GM12878 (cell line): ENCODE results near the gene ISL2. TPM values are rescaled to one million over a fixed set of nuclear protein-coding genes. Genes with fewer than 3 reads are reported as not detected.
A peak's percentile ranks its signal among the peaks of the same experiment; 100 is the strongest.

ENCODE experiments used
- E2F4 ChIP-seq: IDR thresholded peaks from 2 replicates; pipeline ENCODE4 v1.6.1; 2012; ENCODE audit warnings: low read depth, low read length, improper control_type of control experiment
- GATAD2B ChIP-seq: fragments of 450-650 bp; conservative IDR thresholded peaks from 2 replicates; pipeline ENCODE4 v1.6.1; 2017; ENCODE audit warnings: low read depth, mild to moderate bottlenecking, moderate library complexity
- IRF3 ChIP-seq: fragments of 450-650 bp; IDR thresholded peaks from 2 replicates; pipeline ENCODE4 v1.6.1; 2014; ENCODE audit warnings: mild to moderate bottlenecking
- IRF5 ChIP-seq: fragments of 450-650 bp; IDR thresholded peaks from 2 replicates; pipeline ENCODE4 v1.6.1; 2017; ENCODE audit warnings: borderline replicate concordance
- KAT2A ChIP-seq: conservative IDR thresholded peaks from 2 replicates; pipeline ENCODE4 v1.6.1; 2011; ENCODE audit warnings: low read depth, low read length; ENCODE audit not compliant: control insufficient read depth
- MYC ChIP-seq: IDR thresholded peaks from 2 replicates; pipeline ENCODE4 v1.6.1; 2011; ENCODE audit warnings: mild to moderate bottlenecking, low read length, moderate library complexity, inconsistent platforms; ENCODE audit not compliant: insufficient read depth, insufficient replicate concordance, insufficient read length, severe bottlenecking
- PML ChIP-seq: IDR thresholded peaks from 2 replicates; pipeline ENCODE4 v1.6.1; 2012; ENCODE audit warnings: low read length, inconsistent platforms
- RAD51 ChIP-seq: fragments of 450-650 bp; IDR thresholded peaks from 2 replicates; pipeline ENCODE4 v1.6.1; 2016; ENCODE audit warnings: moderate library complexity, mild to moderate bottlenecking, inconsistent platforms
- RB1 ChIP-seq: fragments of 450-650 bp; formaldehyde crosslinking; IDR thresholded peaks from 2 replicates; pipeline ENCODE4 v1.6.1; 2017; ENCODE audit warnings: mild to moderate bottlenecking, borderline replicate concordance
- RELA ChIP-seq: fragments of 450-650 bp; IDR thresholded peaks from 2 replicates; pipeline ENCODE4 v1.8.0; 2014; ENCODE audit warnings: borderline replicate concordance; ENCODE audit not compliant: partially characterized antibody
- SMAD1 ChIP-seq: fragments of 450-650 bp; IDR thresholded peaks from 2 replicates; pipeline ENCODE4 v1.6.1; 2018; ENCODE audit warnings: mild to moderate bottlenecking, low read depth; ENCODE audit not compliant: partially characterized antibody
- SMAD5 ChIP-seq: IDR thresholded peaks from 2 replicates; pipeline ENCODE4 v1.6.1; 2016; ENCODE audit warnings: antibody characterized with exemption, low read depth
- ZBTB4 ChIP-seq: fragments of 450-650 bp; formaldehyde crosslinking; IDR thresholded peaks from 2 replicates; pipeline ENCODE4 v1.4.0; 2022; ENCODE audit warnings: mild to moderate bottlenecking, moderate library complexity
- ZNF217 ChIP-seq: fragments of 450-650 bp; IDR thresholded peaks from 2 replicates; pipeline ENCODE4 v1.6.1; 2017; ENCODE audit warnings: antibody characterized with exemption, mild to moderate bottlenecking
- ZNF592 ChIP-seq: fragments of 450-650 bp; IDR thresholded peaks from 2 replicates; pipeline ENCODE4 v1.6.1; 2017; ENCODE audit warnings: mild to moderate bottlenecking, moderate library complexity
- ZNF622 ChIP-seq: fragments of 450-650 bp; IDR thresholded peaks from 2 replicates; pipeline ENCODE4 v1.6.1; 2017; ENCODE audit warnings: mild to moderate bottlenecking, inconsistent platforms
- ZSCAN29 ChIP-seq: fragments of 450-650 bp; IDR thresholded peaks from 2 replicates; pipeline ENCODE4 v1.6.1; 2017; ENCODE audit warnings: mild to moderate bottlenecking, moderate library complexity
- ZZZ3 ChIP-seq: IDR thresholded peaks from 2 replicates; pipeline ENCODE4 v1.6.1; 2011; ENCODE audit warnings: low read depth; ENCODE audit not compliant: control insufficient read depth, insufficient read length
- polyA plus RNA-seq, 11 experiments: library from polyadenylated mRNA; depleted of rRNA in 4 of 11; unstranded in 6 of 11; stranded (reverse) in 5 of 11; fragments of >200 nt; fragmentation: Nextera tagmentation in 4 of 11; fragmentation: Illumina TruSeq in 1 of 11; extraction: Ambion mirVana in 4 of 11; extraction: Trizol in 1 of 11; gene quantifications; 1 replicate in 1 of 11; 2 replicates in 10 of 11; pipeline versions ENCODE4 v1.2.1 to v1.2.3, GENCODE V29; 2011 to 2016; ENCODE audit warnings: inconsistent platforms in 2 of 11, missing spikeins in 2 of 11, low read depth in 1 of 11
- total RNA-seq, 4 experiments: library from RNA; depleted of rRNA in 3 of 4; stranded (reverse); fragments of >200 nt in 3 of 4; fragmentation: Illumina TruSeq in 1 of 4; extraction: Trizol in 1 of 4; gene quantifications; 2 replicates each; pipeline versions ENCODE4 v1.2.1 to v1.2.3, GENCODE V29; 2013 to 2021

The ISL2 gene
- total and polyA plus RNA-seq, 10 of the 15 experiments (the other 5 are each of a cell fraction or from before 2014, with no cell fraction given) = 0.05 to 0.26 (median 0.08) TPM; not detected in 7

- TF ChIP-seq IRF5 (peak; percentile 83), ZBTB4 (CRISPR knock-in tag) (no peak), IRF3 (peak; percentile 51), MYC (no peak), ZNF217 (no peak), E2F4 (no peak), PML (no peak; the same call in 1 of the 2 replicates), SMAD1 (no peak), RAD51 (peak; percentile 71), RB1 (peak; percentile 35; the same call in 1 of the 2 replicates), RELA (no peak), ZNF592 (no peak), ZSCAN29 (no peak), GATAD2B (peak; percentile 52), ZNF622 (no peak), ZZZ3 (no peak), KAT2A (no peak), SMAD5 (peak; percentile 63; the same call in 1 of the 2 replicates)
Observed at GRCh38 chr15:76311100-76311953, 25.2 kb upstream of the ISL2 start, which contains the start of gene ETFA (continued).
